ENCODE measurements around the gene GRM8.
A peak's percentile ranks its signal among the peaks of the same experiment; 100 is the strongest.
"Not testable (repeated sequence)": the region's sequence is repeated elsewhere in the genome, so short reads cannot be mapped to it uniquely, and the experiment has no call there.

Gene GRM8

GRCh38 chr7:126702242-126703016, 550.3 kb downstream of the GRM8 start:
- no peak for DNase-seq

- DNase-seq, result peak; percentile 42
These were observed 551.7 kb downstream of the GRM8 start for GRCh38 chr7:126700807-126701604.

- DNase-seq, result no peak
These were observed 553.0 kb downstream of the GRM8 start for GRCh38 chr7:126699707-126700106.

GRCh38 chr7:126698909-126699308, 553.8 kb downstream of the GRM8 start:
- DNase-seq, result no peak

- no peak for DNase-seq
These were observed 554.3 kb downstream of the GRM8 start for GRCh38 chr7:126698446-126698845.

- no peak for DNase-seq
These were observed 556.3 kb downstream of the GRM8 start for GRCh38 chr7:126696256-126697038.

- DNase-seq, result no peak
These were observed 561.6 kb downstream of the GRM8 start for GRCh38 chr7:126690848-126691751.

- DNase-seq, result no peak
These were observed 562.6 kb downstream of the GRM8 start for GRCh38 chr7:126690104-126690503.

- no peak for DNase-seq
These were observed 563.7 kb downstream of the GRM8 start for GRCh38 chr7:126689037-126689436.

- no peak for DNase-seq
These were observed 566.3 kb downstream of the GRM8 start for GRCh38 chr7:126686474-126686873.

- DNase-seq, result no peak
These were observed 567.1 kb downstream of the GRM8 start for GRCh38 chr7:126685596-126685995.

- no peak for DNase-seq
These were observed 567.6 kb downstream of the GRM8 start for GRCh38 chr7:126685018-126685573.

GRCh38 chr7:126682176-126682575, 570.6 kb downstream of the GRM8 start:
- DNase-seq, result no peak

- DNase-seq, result not testable (repeated sequence)
These were observed 584.0 kb downstream of the GRM8 start for GRCh38 chr7:126668762-126669161.

- DNase-seq, result no peak
These were observed 584.4 kb downstream of the GRM8 start for GRCh38 chr7:126668367-126668752.

GRCh38 chr7:126667742-126668366, 584.9 kb downstream of the GRM8 start:
- DNase-seq, result no peak

- no peak for DNase-seq
These were observed 589.9 kb downstream of the GRM8 start for GRCh38 chr7:126662856-126663255.

- no peak for DNase-seq
These were observed 593.6 kb downstream of the GRM8 start for GRCh38 chr7:126659124-126659523.

- no peak for DNase-seq
These were observed 594.1 kb downstream of the GRM8 start for GRCh38 chr7:126658684-126659083.

- no peak for DNase-seq
These were observed 595.0 kb downstream of the GRM8 start for GRCh38 chr7:126657599-126658358.

- no peak for DNase-seq
These were observed 595.6 kb downstream of the GRM8 start for GRCh38 chr7:126657137-126657536.

Measured in NCI-H2227 treated with DMSO at 0.1 percent for 48 hours (cell line).